Uterus (tissue), 2 donors: Measurements from ENCODE around the gene SLC22A5.

Experiments
- POLR2A ChIP-seq, 2 donors: fragments of 450-650 bp; IDR thresholded peaks; one replicate each; pipeline ENCODE4 v1.6.1; 2016; ENCODE audit warnings: antibody characterized with exemption in 2 of 2, mild to moderate bottlenecking in 1 of 2, moderate library complexity in 1 of 2
- TF ChIP-seq, protein P1 (sequence below), 4 experiments: fragments of 200-600 bp in 2 of 4; fragments of 450-650 bp in 2 of 4; sonication (generic) in 2 of 4; IDR thresholded peaks; one replicate each; pipeline ENCODE4 v1.5.1; 2016 to 2019; ENCODE audit warnings: antibody characterized with exemption in 4 of 4, mild to moderate bottlenecking in 2 of 4, moderate library complexity in 1 of 4

- TF ChIP-seq, protein P1, sequence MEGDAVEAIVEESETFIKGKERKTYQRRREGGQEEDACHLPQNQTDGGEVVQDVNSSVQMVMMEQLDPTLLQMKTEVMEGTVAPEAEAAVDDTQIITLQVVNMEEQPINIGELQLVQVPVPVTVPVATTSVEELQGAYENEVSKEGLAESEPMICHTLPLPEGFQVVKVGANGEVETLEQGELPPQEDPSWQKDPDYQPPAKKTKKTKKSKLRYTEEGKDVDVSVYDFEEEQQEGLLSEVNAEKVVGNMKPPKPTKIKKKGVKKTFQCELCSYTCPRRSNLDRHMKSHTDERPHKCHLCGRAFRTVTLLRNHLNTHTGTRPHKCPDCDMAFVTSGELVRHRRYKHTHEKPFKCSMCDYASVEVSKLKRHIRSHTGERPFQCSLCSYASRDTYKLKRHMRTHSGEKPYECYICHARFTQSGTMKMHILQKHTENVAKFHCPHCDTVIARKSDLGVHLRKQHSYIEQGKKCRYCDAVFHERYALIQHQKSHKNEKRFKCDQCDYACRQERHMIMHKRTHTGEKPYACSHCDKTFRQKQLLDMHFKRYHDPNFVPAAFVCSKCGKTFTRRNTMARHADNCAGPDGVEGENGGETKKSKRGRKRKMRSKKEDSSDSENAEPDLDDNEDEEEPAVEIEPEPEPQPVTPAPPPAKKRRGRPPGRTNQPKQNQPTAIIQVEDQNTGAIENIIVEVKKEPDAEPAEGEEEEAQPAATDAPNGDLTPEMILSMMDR (IDR thresholded peaks at IDR 0.05) = no peak
- no peak for TF ChIP-seq POLR2A (IDR thresholded peaks at IDR 0.05)
These were observed 14.5 kb downstream of the SLC22A5 start for GRCh38 chr5:132383984-132384383.
